ENCODE data around the gene CHML.

The CHML gene

GRCh38 chr1:241591317-241591716 lies 48.9 kb downstream of the CHML start:
- H3K4me2 ChIP-seq (ENCODE audit: low read length), result no peak overlapping the region
- no peaks in the 10 kb centered on the region for H4K20me1 ChIP-seq (ENCODE audit: insufficient read depth, low read length)
- peaks cover 1% of the 10 kb centered on the region for H3K4me1 ChIP-seq (ENCODE audit: insufficient read depth, low read length, severe bottlenecking)
- no peaks in the 10 kb centered on the region for H3K79me2 ChIP-seq (ENCODE audit: insufficient read depth, low read length)
- no peaks in the 10 kb centered on the region for H3F3A ChIP-seq (ENCODE audit: insufficient read depth, low read length)
- H3K9me3 ChIP-seq (ENCODE audit: low read length), result no peaks in the 10 kb centered on the region
- H3K9ac ChIP-seq (ENCODE audit: low read length), result no peak overlapping the region
- no peak overlapping the region for H3K4me3 ChIP-seq (ENCODE audit: low read depth, low read length, poor library complexity, severe bottlenecking)
- no peak overlapping the region for H3K27ac ChIP-seq (ENCODE audit: low read depth, low read length, poor library complexity, severe bottlenecking)
- H3K9me2 ChIP-seq (ENCODE audit: low read depth, low read length), result no peaks in the 10 kb centered on the region
- H2AFZ ChIP-seq (ENCODE audit: low read length), result no peak overlapping the region
- no peaks in the 10 kb centered on the region for H3K27me3 ChIP-seq (ENCODE audit: insufficient read depth, low read length)
- H3K36me3 ChIP-seq (ENCODE audit: insufficient read depth, low read length), result no peaks in the 10 kb centered on the region
- no peak for TF ChIP-seq EZH2 (IDR thresholded peaks at IDR 0.05; ENCODE audit: borderline replicate concordance, low read length)
- TF ChIP-seq, protein P1, sequence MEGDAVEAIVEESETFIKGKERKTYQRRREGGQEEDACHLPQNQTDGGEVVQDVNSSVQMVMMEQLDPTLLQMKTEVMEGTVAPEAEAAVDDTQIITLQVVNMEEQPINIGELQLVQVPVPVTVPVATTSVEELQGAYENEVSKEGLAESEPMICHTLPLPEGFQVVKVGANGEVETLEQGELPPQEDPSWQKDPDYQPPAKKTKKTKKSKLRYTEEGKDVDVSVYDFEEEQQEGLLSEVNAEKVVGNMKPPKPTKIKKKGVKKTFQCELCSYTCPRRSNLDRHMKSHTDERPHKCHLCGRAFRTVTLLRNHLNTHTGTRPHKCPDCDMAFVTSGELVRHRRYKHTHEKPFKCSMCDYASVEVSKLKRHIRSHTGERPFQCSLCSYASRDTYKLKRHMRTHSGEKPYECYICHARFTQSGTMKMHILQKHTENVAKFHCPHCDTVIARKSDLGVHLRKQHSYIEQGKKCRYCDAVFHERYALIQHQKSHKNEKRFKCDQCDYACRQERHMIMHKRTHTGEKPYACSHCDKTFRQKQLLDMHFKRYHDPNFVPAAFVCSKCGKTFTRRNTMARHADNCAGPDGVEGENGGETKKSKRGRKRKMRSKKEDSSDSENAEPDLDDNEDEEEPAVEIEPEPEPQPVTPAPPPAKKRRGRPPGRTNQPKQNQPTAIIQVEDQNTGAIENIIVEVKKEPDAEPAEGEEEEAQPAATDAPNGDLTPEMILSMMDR (IDR thresholded peaks at IDR 0.05; ENCODE audit: low read length), result no peak

DNA sequence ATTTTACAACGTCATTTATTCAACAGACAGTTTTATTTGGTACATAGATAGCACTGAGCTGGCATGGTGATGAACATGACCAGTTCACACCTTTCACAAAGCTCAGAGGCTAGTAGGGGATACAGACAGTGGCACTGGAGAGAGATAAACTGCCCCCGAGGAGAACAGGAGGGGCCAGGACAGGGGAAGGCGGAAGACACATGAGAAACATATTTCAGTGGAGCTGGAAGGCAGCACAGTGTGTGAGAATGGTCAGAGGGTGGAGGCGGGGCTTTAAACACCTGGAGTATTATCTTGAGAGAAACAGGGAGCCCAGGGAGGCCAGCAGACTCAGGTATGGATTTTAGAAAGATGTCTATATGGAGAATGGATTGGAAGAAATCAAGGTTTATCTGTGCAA lies 49.5 kb downstream of the CHML start:
- H3F3A ChIP-seq (ENCODE audit: insufficient read depth, low read length), result no peaks in the 10 kb centered on the region
- H3K27me3 ChIP-seq (ENCODE audit: insufficient read depth, low read length), result no peaks in the 10 kb centered on the region
- H3K4me1 ChIP-seq (ENCODE audit: insufficient read depth, low read length, severe bottlenecking), result no peaks in the 10 kb centered on the region
- H3K36me3 ChIP-seq (ENCODE audit: insufficient read depth, low read length), result no peaks in the 10 kb centered on the region
- H3K4me2 ChIP-seq (ENCODE audit: low read length), result no peak overlapping the region
- H4K20me1 ChIP-seq (ENCODE audit: insufficient read depth, low read length), result no peaks in the 10 kb centered on the region
- no peaks in the 10 kb centered on the region for H3K79me2 ChIP-seq (ENCODE audit: insufficient read depth, low read length)
- TF ChIP-seq, protein P1 (IDR thresholded peaks at IDR 0.05; ENCODE audit: low read length), result no peak
- TF ChIP-seq EZH2 (IDR thresholded peaks at IDR 0.05; ENCODE audit: borderline replicate concordance, low read length), result no peak
- H3K9me2 ChIP-seq (ENCODE audit: low read depth, low read length), result no peaks in the 10 kb centered on the region
- no peak overlapping the region for H3K4me3 ChIP-seq (ENCODE audit: low read depth, low read length, poor library complexity, severe bottlenecking)
- no peaks in the 10 kb centered on the region for H3K9me3 ChIP-seq (ENCODE audit: low read length)
- no peak overlapping the region for H2AFZ ChIP-seq (ENCODE audit: low read length)
- no peak overlapping the region for H3K27ac ChIP-seq (ENCODE audit: low read depth, low read length, poor library complexity, severe bottlenecking)
- H3K9ac ChIP-seq (ENCODE audit: low read length), result no peak overlapping the region
